Neural progenitor cell (in vitro differentiated cells): ENCODE results near the gene LGR6. TPM values are rescaled to one million over a fixed set of nuclear protein-coding genes. Genes with fewer than 3 reads are reported as not detected.
A peak's percentile ranks its signal among the peaks of the same experiment; 100 is the strongest.
"Not testable (repeated sequence)": the region's sequence is repeated elsewhere in the genome, so short reads cannot be mapped to it uniquely, and the experiment has no call there.

ENCODE experiments used
- DNase-seq: peaks from one replicate; pipeline ENCODE4 v3.0.0-alpha.2; 2016; ENCODE audit warnings: low spot score
- H2AFZ ChIP-seq: fragments of 200-600 bp; sonication (generic); replicated peaks from 2 replicates; pipeline ENCODE4 v1.6.1; 2016; ENCODE audit warnings: antibody characterized with exemption
- H3F3A ChIP-seq: fragments of 200-600 bp; sonication (generic); 2 replicates; pipeline ENCODE4 v1.6.1; 2016; ENCODE audit warnings: antibody characterized with exemption, low read depth
- H3K27ac ChIP-seq: fragments of 200-600 bp; sonication (generic); 2 replicates; pipeline ENCODE4 v1.5.1; 2016; ENCODE audit warnings: mild to moderate bottlenecking
- H3K27me3 ChIP-seq: fragments of 200-600 bp; sonication (generic); 2 replicates; pipeline ENCODE4 v1.6.1; 2016; ENCODE audit warnings: mild to moderate bottlenecking, moderate library complexity
- H3K36me3 ChIP-seq: fragments of 200-600 bp; sonication (generic); 2 replicates; pipeline ENCODE4 v1.5.1; 2016
- H3K4me1 ChIP-seq: fragments of 200-600 bp; sonication (generic); 2 replicates; pipeline ENCODE4 v1.6.1; 2016; ENCODE audit warnings: mixed run types
- H3K4me2 ChIP-seq: fragments of 200-600 bp; sonication (generic); 2 replicates; pipeline ENCODE4 v1.6.1; 2016
- H3K4me3 ChIP-seq: fragments of 200-600 bp; sonication (generic); 2 replicates; pipeline ENCODE4 v1.5.1; 2016
- H3K79me2 ChIP-seq: fragments of 200-600 bp; sonication (generic); 2 replicates; pipeline ENCODE4 v1.6.1; 2016; ENCODE audit warnings: low read depth
- H3K9ac ChIP-seq: fragments of 200-600 bp; sonication (generic); 2 replicates; pipeline ENCODE4 v1.6.1; 2016
- H3K9me3 ChIP-seq: fragments of 200-600 bp; sonication (generic); 2 replicates; pipeline ENCODE4 v1.5.1; 2016; ENCODE audit warnings: low read depth
- H4K20me1 ChIP-seq: fragments of 200-600 bp; sonication (generic); 2 replicates; pipeline ENCODE4 v1.6.1; 2016; ENCODE audit warnings: low read depth
- H3K27ac Mint-ChIP-seq: 3 replicates; pipeline ENCODE4 v1.8.0; 2021; ENCODE audit warnings: mixed read lengths
- H3K27me3 Mint-ChIP-seq: 2 replicates; pipeline ENCODE4 v1.8.0; 2022; ENCODE audit warnings: low read depth, mild to moderate bottlenecking, inconsistent platforms, moderate library complexity, mixed read lengths; ENCODE audit not compliant: insufficient read depth
- H3K36me3 Mint-ChIP-seq: 3 replicates; pipeline ENCODE4 v1.8.0; 2021; ENCODE audit warnings: mixed read lengths
- H3K4me1 Mint-ChIP-seq: 3 replicates; pipeline ENCODE4 v1.8.0; 2021; ENCODE audit warnings: mixed read lengths
- H3K4me3 Mint-ChIP-seq: 3 replicates; pipeline ENCODE4 v1.8.0; 2021; ENCODE audit warnings: mild to moderate bottlenecking, moderate library complexity, mixed read lengths
- H3K9me3 Mint-ChIP-seq: 3 replicates; pipeline ENCODE4 v1.8.0; 2020; ENCODE audit warnings: mixed read lengths
- CTCF ChIP-seq: fragments of 200-600 bp; sonication (generic); IDR thresholded peaks from 2 replicates; pipeline ENCODE4 v1.5.1; 2017; ENCODE audit warnings: antibody characterized with exemption, mild to moderate bottlenecking
- EZH2 ChIP-seq: fragments of 200-600 bp; sonication (generic); IDR thresholded peaks from 2 replicates; pipeline ENCODE4 v1.6.1; 2017; ENCODE audit warnings: antibody characterized with exemption, mild to moderate bottlenecking, moderate library complexity
- EZH2phosphoT487 ChIP-seq: fragments of 200-600 bp; sonication (generic); IDR thresholded peaks from 2 replicates; pipeline ENCODE4 v1.6.1; 2017; ENCODE audit warnings: antibody characterized with exemption
- total RNA-seq: library from RNA; depleted of rRNA; stranded (reverse); fragments of >200 nt; gene quantifications from 2 replicates; pipeline ENCODE4 v1.2.3, GENCODE V29; 2015; ENCODE audit warnings: low replicate concordance

The LGR6 gene
- total RNA-seq, 1 donor from 2014 or later, result not detected

DNA sequence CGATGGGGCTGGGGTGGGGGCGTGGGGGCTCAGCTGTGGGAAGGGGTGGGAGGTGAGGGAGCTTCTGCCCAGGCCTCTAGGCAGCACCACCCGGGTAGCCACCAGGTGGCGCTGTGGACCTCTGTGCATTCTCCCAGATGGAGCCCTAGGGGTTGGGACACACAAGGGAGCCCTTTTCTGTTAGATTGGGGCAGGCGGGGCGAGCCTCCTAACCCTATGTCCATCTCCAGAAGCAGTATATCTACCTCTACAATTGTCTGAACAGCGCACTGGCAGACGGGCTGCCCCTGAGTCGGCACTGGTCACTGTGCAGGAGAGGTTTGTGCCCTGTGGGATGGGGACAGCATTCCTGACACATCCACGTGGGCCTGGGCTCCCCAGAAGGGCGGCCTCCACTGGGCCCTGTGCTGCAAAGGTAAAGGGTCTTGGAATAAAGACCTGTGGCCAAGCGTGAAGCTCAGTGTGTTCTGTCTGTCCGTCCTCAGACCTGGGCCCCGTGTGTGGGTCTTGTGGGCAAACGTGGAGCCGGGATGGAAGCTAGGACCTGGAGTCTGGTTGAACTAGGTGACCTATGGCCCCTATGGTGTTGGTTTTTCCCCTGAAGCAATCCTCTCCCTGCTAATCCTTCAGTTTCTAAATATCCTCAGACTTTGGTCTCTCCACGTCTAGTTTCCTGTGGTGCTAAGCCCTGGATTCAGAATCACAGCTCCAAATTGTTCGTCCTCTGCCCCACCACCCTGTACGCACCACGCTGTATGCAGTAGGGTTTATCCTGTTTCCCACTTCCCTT, 4.4 kb upstream of the LGR6 start:
- H3K4me3 ChIP-seq, result no peak overlapping the region
- TF ChIP-seq CTCF, result peak; percentile 82
- TF ChIP-seq EZH2phosphoT487, result no peak
- no peak for TF ChIP-seq EZH2
- H4K20me1 ChIP-seq, result no peaks in the 10 kb centered on the region
- H2AFZ ChIP-seq, result peak overlapping the region; percentile 92
- DNase-seq, result peak; percentile 92
- peaks cover 9% of the 10 kb centered on the region for H3F3A ChIP-seq
- Mint-ChIP-seq H3K9me3 (no peaks in the 10 kb centered on the region), H3K27me3 (peaks cover 16% of the 10 kb centered on the region), H3K4me3 (no peak overlapping the region), H3K4me1 (peaks cover 10% of the 10 kb centered on the region), H3K36me3 (no peaks in the 10 kb centered on the region), H3K27ac (no peak overlapping the region)
- H3K4me1 ChIP-seq, result peaks cover 4% of the 10 kb centered on the region
- H3K79me2 ChIP-seq, result no peaks in the 10 kb centered on the region
- H3K9me3 ChIP-seq, result no peaks in the 10 kb centered on the region
- no peaks in the 10 kb centered on the region for H3K36me3 ChIP-seq
- no peak overlapping the region for H3K9ac ChIP-seq
- H3K4me2 ChIP-seq, result no peak overlapping the region
- H3K27me3 ChIP-seq, result peaks cover 18% of the 10 kb centered on the region
- no peak overlapping the region for H3K27ac ChIP-seq

GRCh38 chr1:202189918-202190715, 3.5 kb upstream of the LGR6 start:
- no peak for DNase-seq

DNA sequence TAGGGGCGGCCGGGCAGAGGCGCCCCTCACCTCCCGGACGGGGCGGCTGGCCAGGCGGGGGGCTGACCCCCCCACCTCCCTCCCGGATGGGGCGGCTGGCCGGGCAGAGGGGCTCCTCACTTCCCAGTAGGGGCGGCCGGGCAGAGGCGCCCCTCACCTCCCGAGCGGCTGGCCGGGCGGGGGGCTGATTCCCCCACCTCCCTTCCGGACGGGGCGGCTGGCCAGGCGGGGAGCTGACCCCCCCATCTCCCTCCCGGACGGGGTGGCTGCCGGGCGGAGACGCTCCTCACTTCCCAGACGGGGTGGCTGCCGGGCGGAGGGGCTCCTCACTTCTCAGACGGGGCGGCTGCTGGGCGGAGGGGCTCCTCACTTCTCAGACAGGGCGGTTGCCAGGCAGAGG, 2.2 kb upstream of the LGR6 start:
- H3K9me3 ChIP-seq, H3F3A ChIP-seq, H3K9me3 Mint-ChIP-seq, H3K4me1 Mint-ChIP-seq, H3K36me3 Mint-ChIP-seq, H3K4me3 ChIP-seq, H3K9ac ChIP-seq, H3K4me2 ChIP-seq, H3K27ac ChIP-seq, H2AFZ ChIP-seq, H3K4me1 ChIP-seq, DNase-seq, H4K20me1 ChIP-seq, H3K79me2 ChIP-seq, H3K36me3 ChIP-seq, H3K27ac Mint-ChIP-seq, H3K4me3 Mint-ChIP-seq: not testable (repeated sequence)
- peaks cover 31% of the 10 kb centered on the region for H3K27me3 Mint-ChIP-seq
- peaks cover 40% of the 10 kb centered on the region for H3K27me3 ChIP-seq

More at GRCh38 chr1:202189918-202190715, 3.5 kb upstream of the LGR6 start:
- Mint-ChIP-seq H3K9me3 (no peaks in the 10 kb centered on the region), H3K4me3 (no peak overlapping the region), H3K4me1 (peaks cover 6% of the 10 kb centered on the region), H3K27ac (no peak overlapping the region), H3K36me3 (no peaks in the 10 kb centered on the region), H3K27me3 (peaks cover 20% of the 10 kb centered on the region)
- peaks cover 4% of the 10 kb centered on the region for H3K4me1 ChIP-seq
- peaks cover 9% of the 10 kb centered on the region for H3F3A ChIP-seq
- H3K4me3 ChIP-seq, result no peak overlapping the region
- H3K79me2 ChIP-seq, result no peaks in the 10 kb centered on the region
- no peak overlapping the region for H3K4me2 ChIP-seq
- no peak overlapping the region for H3K27ac ChIP-seq
- H4K20me1 ChIP-seq, result no peaks in the 10 kb centered on the region
- H2AFZ ChIP-seq, result no peak overlapping the region
- H3K36me3 ChIP-seq, result no peaks in the 10 kb centered on the region
- no peaks in the 10 kb centered on the region for H3K9me3 ChIP-seq
- H3K9ac ChIP-seq, result no peak overlapping the region
- H3K27me3 ChIP-seq, result peaks cover 27% of the 10 kb centered on the region
- no peak for TF ChIP-seq EZH2
- peak; percentile 27 for TF ChIP-seq CTCF
